HG03060 (cell line): Measurements from ENCODE around the gene RHBDL3.
"Not testable (repeated sequence)": the region's sequence is repeated elsewhere in the genome, so short reads cannot be mapped to it uniquely, and the experiment has no call there.

Experiments used
- ATAC-seq: cut with Tn5 transposase; IDR thresholded peaks from one replicate; pipeline ENCODE4 v1.9.1; 2021; ENCODE audit warnings: low read depth, moderate number of reproducible peaks; ENCODE audit not compliant: unreplicated experiment

Gene RHBDL3

DNA sequence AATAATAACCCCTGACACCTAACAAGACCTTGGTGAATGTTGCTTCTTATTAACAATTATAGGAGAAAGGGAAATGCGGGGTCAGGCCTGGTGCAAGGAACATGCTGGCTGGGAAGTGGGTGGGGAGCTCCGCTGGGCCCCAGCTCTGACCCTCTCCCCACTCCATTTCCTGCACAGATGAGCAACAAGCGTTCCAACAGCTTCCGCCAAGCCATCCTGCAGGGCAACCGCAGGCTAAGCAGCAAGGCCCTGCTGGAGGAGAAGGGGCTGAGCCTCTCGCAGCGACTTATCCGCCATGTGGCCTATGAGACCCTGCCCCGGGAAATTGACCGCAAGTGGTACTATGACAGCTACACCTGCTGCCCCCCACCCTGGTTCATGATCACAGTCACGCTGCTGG is 23.0 kb downstream of the RHBDL3 start:
- no peak for ATAC-seq

DNA sequence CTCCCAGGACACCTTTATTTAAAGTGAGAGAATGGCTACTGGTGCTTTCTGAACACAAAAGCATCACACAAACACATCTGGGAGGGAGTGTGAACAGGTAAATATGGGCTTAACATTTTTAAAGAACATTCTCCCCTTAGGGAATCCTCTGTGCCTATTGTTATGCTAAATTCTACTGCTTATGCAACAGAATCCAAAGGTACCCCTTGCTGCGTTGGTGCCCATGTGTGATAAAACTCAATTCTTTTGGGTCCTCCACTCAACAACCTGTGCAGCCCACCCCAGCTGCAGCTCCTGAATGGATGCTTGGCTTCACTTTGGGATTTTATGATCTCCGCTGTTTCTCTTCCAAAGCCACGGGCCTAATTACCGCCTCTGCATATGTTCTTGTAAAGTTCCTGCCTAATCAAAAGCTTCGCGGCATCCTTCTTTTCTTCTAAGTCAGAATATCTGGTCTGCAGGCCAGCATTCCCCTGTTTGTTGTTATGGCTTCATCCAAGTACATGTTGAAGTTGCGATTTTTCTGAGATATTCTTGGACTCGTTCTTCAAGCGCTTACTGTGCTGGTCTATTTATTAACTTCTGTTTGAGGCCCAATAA is 23.9 kb downstream of the RHBDL3 start:
- ATAC-seq = no peak

DNA sequence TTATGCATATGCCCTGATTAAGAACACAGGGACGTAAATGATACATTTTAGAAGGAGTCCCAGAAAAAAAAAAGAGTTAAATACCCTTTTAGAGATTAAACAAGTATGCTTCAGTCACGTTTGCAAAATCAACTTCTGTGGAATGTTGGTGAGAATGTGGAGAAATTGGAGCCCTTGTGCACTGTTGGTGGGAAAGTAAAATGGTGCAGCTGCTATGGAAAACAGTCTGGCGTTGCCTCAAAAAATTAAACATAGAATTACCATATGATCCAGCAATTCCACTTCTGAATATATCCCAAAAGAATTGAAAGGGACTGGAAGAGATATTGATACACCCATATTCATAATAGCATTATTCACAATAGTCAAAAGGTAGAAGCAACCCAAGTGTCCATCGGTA is 26.5 kb downstream of the RHBDL3 start:
- no peak for ATAC-seq

DNA sequence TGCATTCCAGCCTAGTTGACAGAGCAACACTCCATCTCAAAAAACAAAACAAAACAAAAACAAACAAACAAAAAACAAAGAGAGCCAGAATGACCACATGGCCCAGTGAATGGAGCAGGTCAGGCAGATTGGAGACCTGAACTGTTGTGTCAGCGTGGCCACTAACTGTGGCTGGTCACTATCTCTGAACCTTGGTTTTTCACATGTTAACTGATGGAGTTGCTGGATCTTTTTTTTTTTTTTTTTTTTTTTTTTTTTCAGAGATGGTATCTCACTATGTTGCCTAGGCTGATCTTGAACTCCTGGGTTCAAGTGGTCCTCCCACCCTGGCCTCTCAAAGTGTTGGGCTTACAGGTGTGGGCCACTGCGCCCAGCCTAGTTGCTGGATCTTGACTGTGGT is 31.8 kb downstream of the RHBDL3 start:
- no peak for ATAC-seq

DNA sequence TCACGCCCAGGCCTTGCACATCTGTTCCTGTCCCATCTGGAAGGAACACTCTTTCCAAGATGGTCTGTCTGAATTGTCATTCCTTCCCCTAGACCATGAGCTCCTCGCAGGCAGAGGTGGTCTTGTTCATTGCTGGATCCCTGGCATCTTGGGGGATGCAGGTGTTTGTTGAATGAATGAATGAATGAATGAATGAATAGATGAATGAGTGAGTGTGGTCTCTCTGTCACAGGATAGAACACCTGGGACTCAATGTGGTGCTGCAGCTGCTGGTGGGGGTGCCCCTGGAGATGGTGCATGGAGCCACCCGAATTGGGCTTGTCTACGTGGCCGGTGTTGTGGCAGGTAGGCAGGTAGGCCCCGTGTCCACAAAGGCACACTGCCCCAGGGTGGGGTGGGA is 32.2 kb downstream of the RHBDL3 start:
- ATAC-seq = no peak

DNA sequence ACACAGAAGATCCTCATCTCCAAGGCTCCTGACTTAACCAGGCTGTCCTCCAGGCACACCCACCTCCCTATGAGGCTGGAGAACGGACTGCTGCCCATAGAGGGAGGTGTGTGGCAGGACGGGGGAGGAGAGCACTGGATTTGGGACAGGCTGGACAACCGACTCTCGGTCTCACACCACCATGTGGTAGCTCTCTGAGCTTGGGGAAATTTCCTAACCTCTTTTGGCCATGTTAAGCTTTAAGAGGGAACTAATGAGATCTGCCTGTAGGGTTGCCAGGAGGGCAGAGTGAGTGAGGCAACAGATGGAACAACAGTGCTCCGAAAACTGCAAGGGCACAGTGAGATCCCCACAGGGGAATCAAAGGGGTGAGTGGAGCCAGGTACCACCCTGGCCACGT is 32.7 kb downstream of the RHBDL3 start:
- no peak for ATAC-seq

DNA sequence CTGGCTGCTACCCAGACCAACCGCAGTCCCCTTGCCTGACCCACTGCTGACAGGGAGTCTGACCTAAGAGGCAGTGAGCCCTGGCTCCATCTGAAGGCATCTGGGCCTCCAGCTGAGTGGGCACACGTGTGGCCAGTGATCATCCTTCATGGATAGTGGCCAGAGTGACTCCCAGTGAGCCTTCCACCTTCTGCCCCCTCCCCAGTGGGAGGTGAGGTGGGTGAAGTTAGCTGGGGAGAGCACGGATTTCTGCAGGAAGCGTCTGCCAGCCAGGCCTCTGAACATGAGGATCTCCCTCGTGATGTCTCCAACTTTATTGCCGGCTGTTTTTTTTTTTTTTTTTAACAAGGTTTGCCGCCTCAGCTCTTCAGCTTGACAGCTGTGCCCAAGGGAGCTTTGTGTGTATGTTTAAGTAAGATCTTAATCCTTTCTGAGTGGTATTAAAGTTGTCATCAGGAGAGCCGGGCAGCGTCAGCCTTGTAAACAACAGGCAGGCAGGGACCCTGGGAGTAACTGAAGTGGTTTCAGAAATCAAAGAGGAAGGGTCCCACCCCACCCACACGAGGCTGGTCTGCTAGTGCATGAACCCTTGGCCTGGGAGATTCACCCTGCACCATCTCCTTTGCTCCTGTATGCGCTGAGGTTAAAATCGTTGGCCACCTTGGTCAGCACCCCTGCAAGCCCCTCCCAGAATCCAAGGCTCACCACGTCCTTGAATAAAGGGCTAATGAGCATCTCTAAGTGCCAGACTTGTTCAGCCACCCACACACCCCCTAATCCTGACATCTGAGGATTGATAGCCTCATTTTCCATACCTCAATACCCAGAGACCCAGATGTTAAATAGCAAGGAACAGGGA is 33.3 kb downstream of the RHBDL3 start:
- ATAC-seq = no peak

DNA sequence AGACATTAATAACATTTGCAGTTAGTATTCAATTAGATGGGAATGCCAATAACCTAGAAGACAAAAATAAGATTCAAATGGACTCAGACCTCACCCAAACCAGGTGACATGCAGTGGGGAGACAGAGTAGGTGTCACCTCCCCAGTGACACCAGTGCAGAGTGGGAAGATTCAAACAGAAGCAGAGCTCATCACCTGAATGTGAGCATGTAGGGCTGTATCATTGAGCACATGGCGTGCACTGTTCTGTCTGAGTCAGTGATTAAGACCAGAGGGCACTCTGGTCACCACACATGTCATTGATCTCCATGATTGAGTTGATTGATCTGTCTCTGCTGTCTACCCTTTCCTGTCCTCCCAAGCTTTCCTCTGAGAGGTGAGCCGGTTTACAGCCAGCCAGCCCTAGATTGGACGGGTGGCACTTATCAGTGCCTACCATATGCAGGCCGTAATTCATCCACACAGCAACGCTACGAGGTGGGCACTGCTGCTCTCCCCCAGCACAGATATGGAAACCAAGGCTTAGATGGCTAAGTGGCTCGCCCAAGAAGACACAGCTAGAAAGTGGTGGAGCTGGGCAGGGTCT is 34.0 kb downstream of the RHBDL3 start:
- no peak for ATAC-seq

DNA sequence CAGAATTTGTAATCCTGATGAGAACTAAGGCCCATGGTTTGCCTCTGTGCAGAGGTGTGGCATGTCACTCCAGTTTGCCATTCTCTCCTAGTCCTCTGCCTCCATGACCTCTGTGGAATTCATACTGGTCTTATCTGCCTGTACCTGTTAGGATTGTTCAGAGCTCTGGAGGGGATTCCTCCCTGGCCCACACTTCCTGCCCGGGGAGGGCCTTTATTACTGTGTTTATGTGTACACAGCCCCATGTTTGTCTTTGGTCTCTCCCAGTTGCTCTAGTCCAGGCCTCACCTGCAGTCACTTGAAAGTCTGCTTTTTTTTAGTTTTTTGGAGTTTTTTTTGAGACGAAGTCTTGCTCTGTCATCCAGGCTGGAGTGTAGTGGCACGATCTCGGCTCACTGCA is 36.4 kb downstream of the RHBDL3 start:
- ATAC-seq = no peak

DNA sequence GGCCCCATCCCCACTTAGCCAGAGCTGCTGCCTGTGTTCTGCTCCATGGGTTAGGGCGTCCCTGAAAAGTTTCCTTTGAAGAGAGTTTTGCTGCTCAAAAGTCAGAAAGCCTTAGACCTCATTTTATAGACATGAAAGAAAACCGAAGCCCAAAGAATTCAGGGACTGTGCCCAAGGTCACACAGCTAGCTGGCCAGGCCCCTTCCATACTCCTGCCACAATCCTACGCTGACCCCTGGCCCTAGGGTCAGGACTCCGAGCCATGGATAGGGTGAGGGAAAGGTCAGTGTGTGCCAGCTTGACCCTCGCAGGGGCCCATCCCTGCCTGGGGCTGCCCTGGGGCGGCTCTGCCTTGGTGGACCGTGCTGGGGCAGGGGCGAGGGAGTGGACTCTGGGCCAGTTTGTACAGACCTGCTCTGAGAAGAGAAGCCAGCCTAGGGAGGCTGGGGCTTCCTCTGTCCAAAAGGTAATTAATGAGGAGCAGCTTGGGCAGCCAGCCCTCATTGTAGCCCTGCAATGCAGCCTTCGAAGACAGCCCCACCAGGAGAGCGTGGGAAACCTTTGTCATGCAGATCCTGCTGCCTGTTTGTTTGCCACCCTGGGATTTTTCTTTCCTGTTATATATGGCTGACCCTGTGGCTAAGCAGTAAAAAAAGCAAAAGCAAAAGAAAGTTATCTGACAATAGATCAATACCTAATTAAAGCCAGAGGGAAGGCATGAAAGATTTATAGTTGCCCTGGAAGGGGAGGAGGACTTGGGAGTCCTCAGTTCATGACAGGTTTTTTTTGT is 37.4 kb downstream of the RHBDL3 start:
- ATAC-seq = no peak

DNA sequence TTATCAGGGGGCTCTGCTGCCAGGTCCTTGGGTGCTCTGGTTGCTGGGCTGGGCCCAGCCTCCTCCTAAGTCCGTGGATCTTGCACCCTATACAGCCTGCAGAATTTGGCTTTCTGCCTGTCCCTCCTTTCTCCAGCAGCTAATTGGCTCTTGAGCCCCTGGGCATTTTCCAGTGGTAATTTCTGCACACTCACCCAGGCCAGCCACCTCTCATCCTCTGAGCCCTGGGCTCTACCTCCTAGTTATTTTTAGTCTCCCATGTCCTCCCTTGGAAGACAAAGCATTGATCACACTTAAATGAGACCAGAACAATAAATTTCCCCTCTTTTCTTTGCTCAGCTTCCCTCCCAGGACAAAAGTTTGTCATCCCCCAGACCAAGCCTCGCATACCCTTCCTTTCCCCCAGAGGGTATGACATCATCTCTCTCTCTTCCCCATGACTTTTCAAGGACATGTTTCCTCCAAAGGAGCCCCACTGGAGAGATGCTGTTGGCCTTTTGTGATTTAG is 38.2 kb downstream of the RHBDL3 start:
- no peak for ATAC-seq

DNA sequence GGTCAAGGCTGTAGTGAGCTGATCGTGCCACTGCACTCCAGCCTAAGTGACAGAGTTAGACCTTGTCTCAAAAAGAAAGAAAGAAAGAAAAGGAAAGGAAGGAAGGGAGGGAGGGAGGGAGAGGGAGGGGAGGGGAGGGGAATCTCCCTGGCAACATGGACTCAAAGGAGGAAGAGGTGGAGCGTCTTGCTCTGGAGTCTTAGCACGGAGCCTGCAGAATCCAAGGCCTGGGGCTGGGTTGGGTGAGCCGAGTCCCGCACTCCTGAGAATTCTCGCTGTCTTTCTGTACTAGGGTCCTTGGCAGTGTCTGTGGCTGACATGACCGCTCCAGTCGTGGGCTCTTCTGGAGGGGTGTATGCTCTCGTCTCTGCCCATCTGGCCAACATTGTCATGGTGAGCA is 39.4 kb downstream of the RHBDL3 start:
- ATAC-seq = no peak

DNA sequence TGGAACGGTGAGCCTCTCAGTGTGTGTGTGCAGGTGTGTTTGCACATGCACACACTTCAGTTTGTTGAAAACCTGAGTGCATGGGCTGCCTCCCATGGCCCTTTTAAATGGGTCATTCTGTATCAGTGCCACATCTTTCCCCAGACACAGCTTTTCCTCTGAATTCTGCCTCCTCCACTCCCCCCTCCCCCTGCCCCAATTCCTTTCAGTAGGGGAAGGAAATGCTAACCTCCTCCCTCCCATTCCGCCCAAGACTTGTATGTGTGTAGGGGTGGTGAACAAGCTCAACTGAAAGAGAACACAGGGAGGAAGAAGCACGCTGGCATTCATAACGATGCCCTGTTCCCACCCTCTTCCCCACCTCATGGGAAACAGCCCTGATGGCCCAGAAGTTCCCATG is 42.0 kb downstream of the RHBDL3 start:
- ATAC-seq = no peak

DNA sequence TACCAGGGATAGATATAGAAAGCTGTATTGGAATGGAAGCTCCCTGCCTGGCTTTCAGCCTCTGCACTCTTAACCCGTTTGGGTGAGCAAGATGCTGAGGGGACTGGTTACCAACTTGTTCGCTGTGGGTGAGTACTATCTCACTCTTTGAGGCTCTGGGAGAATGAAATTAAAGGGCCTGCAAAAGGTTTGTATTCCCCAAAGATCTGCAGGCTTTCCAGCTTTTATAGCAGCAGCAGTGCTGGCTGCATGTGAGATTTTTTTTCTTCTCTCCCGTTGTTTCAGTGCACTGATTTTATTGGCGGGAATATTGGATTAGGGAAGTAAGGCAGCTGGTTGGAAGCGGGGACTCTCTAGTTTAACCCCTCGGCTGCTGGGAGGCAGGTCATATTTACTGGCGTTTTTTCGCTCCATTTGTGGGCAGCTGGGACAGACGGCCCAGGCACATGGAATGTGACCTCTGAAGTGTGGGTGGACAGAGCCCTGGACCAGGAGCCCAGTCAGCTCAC is 45.5 kb downstream of the RHBDL3 start:
- ATAC-seq = no peak

DNA sequence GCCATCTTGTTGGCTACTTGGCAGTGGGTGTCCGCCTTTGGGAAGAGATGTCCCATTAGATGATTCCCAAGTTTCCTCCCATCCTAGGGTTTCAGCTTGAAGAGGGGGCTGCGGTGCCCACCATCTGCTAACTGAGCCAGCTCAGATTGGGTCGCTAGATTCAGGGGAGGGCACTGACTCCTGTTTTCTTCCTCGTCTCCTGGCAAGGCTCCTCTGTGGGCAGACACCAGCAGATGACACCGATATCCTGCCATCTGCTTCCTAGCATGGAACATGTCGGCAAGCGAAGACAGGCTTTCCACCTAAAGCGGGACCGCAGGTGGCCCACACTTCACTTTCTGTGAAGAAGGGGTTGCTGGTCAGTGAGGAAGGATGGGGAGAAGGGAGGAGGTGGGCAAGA is 49.0 kb downstream of the RHBDL3 start:
- no peak for ATAC-seq

DNA sequence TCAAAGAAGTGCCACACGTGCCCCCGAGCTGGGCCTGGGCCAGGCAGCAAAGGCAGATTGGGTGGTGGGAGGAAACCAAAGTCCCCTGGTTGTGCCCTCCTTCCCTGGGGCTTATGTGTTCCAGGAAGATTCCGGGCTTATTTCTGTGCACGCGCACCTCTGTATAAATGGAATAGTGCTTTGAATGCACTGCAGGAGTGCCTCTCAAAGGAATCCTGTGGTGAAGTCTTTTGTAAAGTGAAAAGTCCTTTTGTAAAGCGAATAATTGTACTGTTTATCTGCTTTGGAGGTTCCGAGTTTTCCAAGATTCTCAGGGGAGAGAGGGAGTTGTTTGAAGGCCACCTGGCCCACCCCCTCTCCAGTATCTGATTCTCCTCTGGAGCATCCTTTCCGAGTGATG is 49.5 kb downstream of the RHBDL3 start:
- no peak for ATAC-seq

DNA sequence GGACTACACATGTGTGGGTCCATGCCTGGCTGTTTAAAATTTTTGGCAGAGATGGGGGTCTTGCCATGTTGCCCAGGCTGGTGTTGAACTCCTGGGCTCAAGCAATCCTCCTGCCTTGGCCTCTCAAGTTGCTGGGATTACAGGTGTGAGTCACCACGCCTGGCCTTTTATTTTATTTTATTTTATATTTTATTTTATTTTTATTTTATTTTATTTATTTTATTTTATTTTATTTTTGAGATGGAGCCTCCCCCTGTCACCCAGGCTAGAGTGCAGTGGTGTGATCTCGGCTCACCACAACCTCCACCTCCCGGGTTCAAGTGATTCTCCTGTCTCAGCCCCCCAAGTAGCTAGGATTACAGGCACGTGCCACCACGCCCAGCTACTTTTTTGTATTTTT is 51.0 kb downstream of the RHBDL3 start:
- ATAC-seq = not testable (repeated sequence)

DNA sequence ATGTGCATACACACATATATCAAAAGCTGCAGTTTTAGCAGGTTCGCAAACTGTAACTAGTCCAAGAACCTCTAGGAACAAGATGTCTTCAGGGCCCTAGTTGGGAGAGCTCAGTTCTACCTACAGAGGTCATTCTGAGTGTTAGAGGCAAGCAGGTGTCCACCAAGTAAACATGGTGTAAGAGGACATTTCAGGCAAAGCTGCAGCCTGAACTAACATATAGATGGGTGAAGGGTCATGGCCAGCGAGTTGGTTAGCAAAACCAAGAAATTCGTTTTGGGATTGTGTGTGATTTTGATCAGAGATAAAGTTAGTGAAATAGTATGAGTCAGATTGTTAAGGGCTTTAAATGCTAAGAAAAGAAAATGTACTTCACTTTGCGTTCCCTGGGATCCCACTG is 51.7 kb downstream of the RHBDL3 start:
- ATAC-seq = no peak

DNA sequence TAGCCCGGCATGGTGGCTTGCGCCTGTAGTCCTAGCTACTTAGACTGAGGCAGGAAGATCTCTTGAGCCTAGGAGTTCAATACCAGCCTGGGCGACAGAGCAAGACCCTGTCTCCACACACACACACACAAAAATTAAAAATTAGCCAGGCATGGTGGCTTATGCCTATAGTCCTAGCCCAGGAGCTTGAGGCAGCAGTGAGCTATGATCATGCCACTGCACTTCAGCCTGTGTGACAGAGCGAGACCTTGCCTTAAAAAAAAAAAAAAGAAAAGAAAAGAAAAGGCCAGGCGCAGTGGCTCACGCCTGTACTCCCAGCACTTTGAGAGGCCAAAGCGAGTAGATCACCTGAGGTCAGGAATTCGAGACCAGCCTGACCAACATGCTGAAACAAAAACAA is 52.4 kb downstream of the RHBDL3 start:
- no peak for ATAC-seq

DNA sequence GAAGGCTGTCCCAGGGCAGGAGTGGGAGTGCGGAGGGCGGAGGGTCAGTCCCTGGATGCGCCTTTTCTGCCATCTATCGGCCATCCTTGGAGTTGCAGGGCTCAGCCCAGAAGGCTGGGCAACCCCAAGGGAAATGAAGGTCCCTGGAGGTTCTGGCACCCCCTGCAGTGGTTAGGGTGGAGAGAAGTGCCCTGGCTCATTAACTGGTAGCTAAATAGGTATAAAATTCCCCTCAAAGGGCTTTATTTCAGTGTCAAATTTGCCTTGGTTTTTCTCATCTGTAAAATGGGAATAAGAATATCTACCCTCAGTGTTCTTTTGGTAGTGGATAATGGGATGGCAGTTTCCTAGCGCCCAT is 53.9 kb downstream of the RHBDL3 start:
- ATAC-seq = no peak

DNA sequence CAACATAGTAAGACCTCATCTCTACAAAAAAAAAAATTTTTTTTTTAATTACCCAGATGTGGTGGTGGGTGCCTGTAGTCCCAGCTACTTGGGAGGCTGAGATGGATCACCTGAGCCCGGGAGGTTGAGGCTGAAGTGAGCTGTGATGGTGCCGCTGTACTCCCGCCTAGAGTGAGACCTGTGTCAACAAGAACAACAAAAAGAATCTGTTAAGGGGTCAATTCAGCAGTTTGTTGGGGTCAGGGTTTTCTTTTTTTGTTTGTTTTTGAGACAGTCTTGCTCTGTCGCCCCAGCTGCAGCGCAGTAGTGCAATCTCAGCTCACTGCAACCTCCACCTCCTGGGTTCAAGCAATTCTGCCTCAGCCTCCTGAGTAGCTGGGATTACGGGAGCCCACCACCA is 54.4 kb downstream of the RHBDL3 start:
- ATAC-seq = not testable (repeated sequence)
